CD14-positive monocyte (primary cell): Measurements from ENCODE around the gene RAPGEF6. TPM values are rescaled to one million over a fixed set of nuclear protein-coding genes. Genes with fewer than 3 reads are reported as not detected.

Experiments used
- DNase-seq, 3 donors: peaks; one replicate each; pipeline ENCODE4 v3.0.0-alpha.2; 2011 to 2022
- H2AFZ ChIP-seq: 2 replicates; pipeline ENCODE4 v1.6.0; 2012; ENCODE audit warnings: mild to moderate bottlenecking, low read depth, low read length, inconsistent platforms; ENCODE audit not compliant: insufficient read depth, poor library complexity, severe bottlenecking
- H3K27ac ChIP-seq, 2 donors: 1 replicate in 1 of 2; 2 replicates in 1 of 2; pipeline ENCODE4 v1.5.1; 2012 to 2013; ENCODE audit warnings: low read length in 2 of 2, control low read depth in 1 of 2, inconsistent platforms in 1 of 2, low read depth in 1 of 2, mild to moderate bottlenecking in 1 of 2
- H3K27me3 ChIP-seq, 2 donors: one replicate each; pipeline versions ENCODE4 v1.6.0 to v1.6.1; 2011 to 2013; ENCODE audit warnings: low read length in 2 of 2; ENCODE audit not compliant: control insufficient read depth in 2 of 2, insufficient read depth in 2 of 2
- H3K36me3 ChIP-seq, 2 donors: replicated peaks in 1 of 2; 1 replicate in 1 of 2; 2 replicates in 1 of 2; pipeline versions ENCODE4 v1.5.1 to v1.6.1; 2012 to 2013; ENCODE audit warnings: low read length in 2 of 2, control low read depth in 1 of 2, inconsistent platforms in 1 of 2, mild to moderate bottlenecking in 1 of 2; ENCODE audit not compliant: insufficient read depth in 2 of 2, control insufficient read depth in 1 of 2
- H3K4me1 ChIP-seq, 2 donors: 1 replicate in 1 of 2; 2 replicates in 1 of 2; pipeline versions ENCODE4 v1.5.1 to v1.6.1; 2012 to 2013; ENCODE audit warnings: low read length in 2 of 2, control low read depth in 1 of 2, inconsistent platforms in 1 of 2, mild to moderate bottlenecking in 1 of 2, moderate library complexity in 1 of 2; ENCODE audit not compliant: insufficient read depth in 2 of 2, control insufficient read depth in 1 of 2
- H3K4me2 ChIP-seq: replicated peaks from 2 replicates; pipeline ENCODE3; 2012; ENCODE audit warnings: low read length, moderate library complexity, mild to moderate bottlenecking; ENCODE audit not compliant: poor library complexity, severe bottlenecking; ENCODE audit errors: extremely low read depth
- H3K4me3 ChIP-seq, 3 experiments: fragments of 200-600 bp in 1 of 3; sonication (generic) in 1 of 3; replicated peaks in 1 of 3; 1 replicate in 2 of 3; 2 replicates in 1 of 3; pipeline ENCODE4 v1.5.1; 2011 to 2013; ENCODE audit warnings: low read length in 3 of 3, mild to moderate bottlenecking in 3 of 3, control low read depth in 2 of 3, low read depth in 2 of 3, inconsistent platforms in 1 of 3, moderate library complexity in 1 of 3
- H3K79me2 ChIP-seq: 2 replicates; pipeline ENCODE4 v1.6.0; 2012; ENCODE audit warnings: mild to moderate bottlenecking, control low read depth, inconsistent platforms, low read length, moderate library complexity; ENCODE audit not compliant: insufficient read depth
- H3K9ac ChIP-seq: 2 replicates; pipeline ENCODE4 v1.6.0; 2017; ENCODE audit warnings: low read length, mild to moderate bottlenecking; ENCODE audit not compliant: insufficient read depth, poor library complexity, severe bottlenecking
- H3K9me3 ChIP-seq, 2 donors: replicated peaks in 1 of 2; 1 replicate in 1 of 2; 2 replicates in 1 of 2; pipeline versions ENCODE4 v1.5.1 to v1.6.1; 2012 to 2013; ENCODE audit warnings: low read length in 2 of 2, control low read depth in 1 of 2; ENCODE audit not compliant: control insufficient read depth in 1 of 2, insufficient read depth in 1 of 2
- H4K20me1 ChIP-seq: 2 replicates; pipeline ENCODE4 v1.6.0; 2012; ENCODE audit warnings: mild to moderate bottlenecking, low read length, control low read depth, moderate library complexity; ENCODE audit not compliant: insufficient read depth
- H3K27ac Mint-ChIP-seq, 7 donors: one replicate each; pipeline ENCODE4 v1.8.0; 2020; ENCODE audit warnings: mild to moderate bottlenecking in 7 of 7, mixed read lengths in 7 of 7, moderate library complexity in 6 of 7, inconsistent platforms in 2 of 7
- H3K27me3 Mint-ChIP-seq, 3 donors: one replicate each; pipeline ENCODE4 v1.8.0; 2021 to 2022; ENCODE audit warnings: low read depth in 3 of 3, mild to moderate bottlenecking in 3 of 3, mixed read lengths in 3 of 3, moderate library complexity in 3 of 3, inconsistent platforms in 1 of 3
- H3K36me3 Mint-ChIP-seq, 2 donors: one replicate each; pipeline ENCODE4 v1.8.0; 2020; ENCODE audit warnings: mixed read lengths in 2 of 2, inconsistent platforms in 1 of 2, mild to moderate bottlenecking in 1 of 2
- H3K4me1 Mint-ChIP-seq: one replicate; pipeline ENCODE4 v1.8.0; 2020; ENCODE audit warnings: mild to moderate bottlenecking, mixed read lengths
- H3K4me3 Mint-ChIP-seq, 2 donors: one replicate each; pipeline ENCODE4 v1.8.0; 2020; ENCODE audit warnings: mild to moderate bottlenecking in 2 of 2, mixed read lengths in 2 of 2, moderate library complexity in 1 of 2
- H3K9me3 Mint-ChIP-seq, 7 donors: one replicate each; pipeline ENCODE4 v1.8.0; 2020 to 2022; ENCODE audit warnings: mixed read lengths in 7 of 7, mild to moderate bottlenecking in 6 of 7, moderate library complexity in 6 of 7, inconsistent platforms in 2 of 7
- CTCF ChIP-seq: fragments of 200-600 bp; IDR thresholded peaks from one replicate; pipeline ENCODE4 v1.8.0; 2022; ENCODE audit warnings: antibody characterized with exemption, mild to moderate bottlenecking
- WGBS: methylation state at CpG from one replicate; pipeline ENCODE4 v1.1.5; 2013; ENCODE audit warnings: missing lambda C conversion rate; ENCODE audit not compliant: insufficient coverage; 5-methylcytosine and 5-hydroxymethylcytosine counted together
- intact Hi-C, 2 donors: fragments of 100-400 bp; cut with micrococcal nuclease; formaldehyde crosslinking; loops; one replicate each; pipeline versions ENCODE4 v1.15.0 to v1.15.1; 2023
- polyA plus RNA-seq, 3 donors: library from polyadenylated mRNA; depleted of rRNA in 1 of 3; unstranded in 2 of 3; stranded (reverse) in 1 of 3; fragments of 300-500 nt in 2 of 3; fragments of >200 nt in 1 of 3; fragmentation: Illumina TruSeq in 2 of 3; gene quantifications; 1 replicate in 2 of 3; 2 replicates in 1 of 3; pipeline ENCODE4 v1.2.3, GENCODE V29; 2012 to 2021

RAPGEF6 gene
- polyA plus RNA-seq, 3 donors: 2.9 to 4.8 (median 4.8) TPM

GRCh38 chr5:131575660-131576227 is 59.3 kb downstream of the RAPGEF6 start:
- Histone ChIP-seq H4K20me1 (peaks cover 6% of the 10 kb centered on the region), H3K9me3 (peaks cover 26 to 63% of the 10 kb centered on the region in 2 donors), H3K36me3 (peaks cover 0 to 33% of the 10 kb centered on the region in 2 donors), H2AFZ (no peak overlapping the region), H3K79me2 (peaks cover 9% of the 10 kb centered on the region), H3K4me3 (no peak overlapping the region), H3K4me2 (no peak overlapping the region), H3K27me3 (no peaks in the 10 kb centered on the region), H3K4me1 (no peaks in the 10 kb centered on the region), H3K27ac (no peak overlapping the region), H3K9ac (no peak overlapping the region)
- DNase-seq: no peak
- Mint-ChIP-seq H3K9me3 (peaks cover 22 to 42% (median 30%) of the 10 kb centered on the region in 7 donors), H3K36me3 (peaks cover 23 to 24% of the 10 kb centered on the region in 2 donors), H3K27ac (no peak overlapping the region), H3K4me3 (no peak overlapping the region), H3K27me3 (peaks cover 0 to 1% (median 0%) of the 10 kb centered on the region in 3 donors), H3K4me1 (no peaks in the 10 kb centered on the region)
- intact Hi-C loops: no loop called here
- TF ChIP-seq CTCF: no peak
- WGBS: over 99% methylated on average over 8 of the region's 8 CpGs

GRCh38 chr5:131571669-131572168 is 63.3 kb downstream of the RAPGEF6 start:
- Histone ChIP-seq H3K4me2 (no peak overlapping the region), H3K4me1 (no peaks in the 10 kb centered on the region), H3K36me3 (peaks cover 0 to 23% of the 10 kb centered on the region in 2 donors), H3K9ac (no peak overlapping the region), H2AFZ (no peak overlapping the region), H3K27ac (no peak overlapping the region), H3K4me3 (no peak overlapping the region), H3K79me2 (peaks cover 4% of the 10 kb centered on the region), H3K27me3 (no peaks in the 10 kb centered on the region), H4K20me1 (peaks cover 7% of the 10 kb centered on the region), H3K9me3 (peaks cover 9 to 39% of the 10 kb centered on the region in 2 donors)
- H3K9me3 Mint-ChIP-seq: peaks cover 4 to 16% (median 15%) of the 10 kb centered on the region in 7 donors
- no peaks in the 10 kb centered on the region for H3K4me1 Mint-ChIP-seq
- peaks cover 12 to 14% of the 10 kb centered on the region in 2 donors for H3K36me3 Mint-ChIP-seq
- peaks cover 0 to 1% (median 0%) of the 10 kb centered on the region in 3 donors for H3K27me3 Mint-ChIP-seq
- H3K4me3 Mint-ChIP-seq: no peak overlapping the region
- H3K27ac Mint-ChIP-seq: peak overlapping the region in 1 of 7 donors; percentile 31
- intact Hi-C loops: no loop called here
- no peak for TF ChIP-seq CTCF
- DNase-seq: no peak
- WGBS: 98% methylated on average over 9 of the region's 9 CpGs
